Hepatocyte (in vitro differentiated cells): Measurements from ENCODE around the gene E2F7.

Experiments used
- CTCF ChIP-seq: fragments of 200-600 bp; sonication (generic); IDR thresholded peaks from 2 replicates; pipeline ENCODE4 v1.5.1; 2016; ENCODE audit warnings: antibody characterized with exemption, mild to moderate bottlenecking; ENCODE audit not compliant: poor library complexity
- EZH2phosphoT487 ChIP-seq: fragments of 200-600 bp; sonication (generic); IDR thresholded peaks from one replicate; pipeline ENCODE4 v1.6.1; 2018; ENCODE audit warnings: antibody characterized with exemption, mild to moderate bottlenecking, low read depth, moderate library complexity; ENCODE audit not compliant: unreplicated experiment, severe bottlenecking

GRCh38 chr12:77087427-77087826 lies 22.1 kb upstream of the E2F7 start:
- TF ChIP-seq CTCF (no peak), EZH2phosphoT487 (no peak)
